PC-3 (cell line): ENCODE results near the gene CD8A. TPM values are rescaled to one million over a fixed set of nuclear protein-coding genes. Genes with fewer than 3 reads are reported as not detected.
"Not testable (repeated sequence)": the region's sequence is repeated elsewhere in the genome, so short reads cannot be mapped to it uniquely, and the experiment has no call there.

Source experiments
- ATAC-seq: fragments of 200-7000 bp; cut with Tn5 transposase; 2 replicates; pipeline ENCODE4 v1.9.1; 2020; ENCODE audit warnings: mild to moderate bottlenecking, moderate library complexity
- BruUV-seq: library from RNA; stranded (reverse); fragments of 400-500 nt; replicated peaks from 2 replicates; lab custom pipeline; 2021; lab: Mats Ljungman, UMichigan
- CTCF ChIA-PET: fragments of 300-600 bp; sonication (Branson Sonifier 250); formaldehyde crosslinking; loops from one replicate; lab custom pipeline; 2022; ENCODE audit warnings: antibody characterized with exemption; lab: Charles Lee
- POLR2A ChIA-PET: fragments of 300-600 bp; sonication (Branson Sonifier 250); formaldehyde crosslinking; loops from one replicate; lab custom pipeline; 2022; ENCODE audit warnings: antibody characterized with exemption; ENCODE audit not compliant: unreplicated experiment; lab: Charles Lee
- DNase-seq: peaks from one replicate; pipeline ENCODE4 v3.0.0-alpha.2; 2015
- H2AFZ ChIP-seq: fragments of 300-600 bp; sonication (generic); 2 replicates; pipeline ENCODE4 v1.6.0; 2016; ENCODE audit warnings: antibody characterized with exemption, low read length
- H3F3A ChIP-seq: fragments of 300-600 bp; sonication (generic); one replicate; pipeline ENCODE4 v1.6.0; 2017; ENCODE audit warnings: antibody characterized with exemption, low read length, control low read depth, mild to moderate bottlenecking; ENCODE audit not compliant: unreplicated experiment
- H3K27ac ChIP-seq: fragments of 300-600 bp; sonication (generic); 2 replicates; pipeline ENCODE4 v1.5.1; 2016; ENCODE audit warnings: mild to moderate bottlenecking, low read length
- H3K27me3 ChIP-seq: fragments of 300-600 bp; sonication (generic); 2 replicates; pipeline ENCODE4 v1.6.1; 2016; ENCODE audit warnings: low read length, mixed read lengths
- H3K36me3 ChIP-seq: fragments of 300-600 bp; sonication (generic); 2 replicates; pipeline ENCODE4 v1.6.1; 2016; ENCODE audit warnings: low read depth, mixed run types, low read length, mixed read lengths
- H3K4me1 ChIP-seq: fragments of 300-600 bp; sonication (generic); 2 replicates; pipeline ENCODE4 v1.5.1; 2016; ENCODE audit warnings: low read length; ENCODE audit not compliant: insufficient read depth
- H3K4me2 ChIP-seq: fragments of 300-600 bp; sonication (generic); 2 replicates; pipeline ENCODE4 v1.6.0; 2016; ENCODE audit warnings: low read length
- H3K4me3 ChIP-seq: fragments of 300-600 bp; sonication (generic); 2 replicates; pipeline ENCODE4 v1.5.1; 2016; ENCODE audit warnings: mild to moderate bottlenecking, low read length, mixed read lengths
- H3K79me2 ChIP-seq: fragments of 300-600 bp; sonication (generic); 2 replicates; pipeline ENCODE4 v1.6.1; 2017; ENCODE audit warnings: low read length, mixed read lengths
- H3K9ac ChIP-seq: fragments of 300-600 bp; sonication (generic); 2 replicates; pipeline ENCODE4 v1.6.0; 2016; ENCODE audit warnings: mild to moderate bottlenecking, low read length
- H3K9me2 ChIP-seq: fragments of 300-600 bp; sonication (generic); replicated peaks from 2 replicates; pipeline ENCODE4 v1.6.1; 2016; ENCODE audit warnings: mixed run types, low read length, mixed read lengths
- H3K9me3 ChIP-seq: fragments of 300-600 bp; sonication (generic); 2 replicates; pipeline ENCODE4 v1.6.1; 2016; ENCODE audit warnings: low read length, mixed read lengths
- H4K20me1 ChIP-seq: fragments of 300-600 bp; sonication (generic); 2 replicates; pipeline ENCODE4 v1.6.1; 2016; ENCODE audit warnings: low read length, mixed read lengths
- intact Hi-C: fragments of 100-400 bp; cut with micrococcal nuclease; formaldehyde crosslinking; loops from 2 replicates; pipeline ENCODE4 v1.9.0; 2023
- total RNA-seq: library from RNA; depleted of rRNA; stranded (reverse); fragments of >200 nt; gene quantifications from 2 replicates; pipeline ENCODE4 v1.2.3, GENCODE V29; 2014; rRNA removed

CD8A gene
- total RNA-seq, 1 experiment from 2014 or later, result 0.18 TPM

DNA sequence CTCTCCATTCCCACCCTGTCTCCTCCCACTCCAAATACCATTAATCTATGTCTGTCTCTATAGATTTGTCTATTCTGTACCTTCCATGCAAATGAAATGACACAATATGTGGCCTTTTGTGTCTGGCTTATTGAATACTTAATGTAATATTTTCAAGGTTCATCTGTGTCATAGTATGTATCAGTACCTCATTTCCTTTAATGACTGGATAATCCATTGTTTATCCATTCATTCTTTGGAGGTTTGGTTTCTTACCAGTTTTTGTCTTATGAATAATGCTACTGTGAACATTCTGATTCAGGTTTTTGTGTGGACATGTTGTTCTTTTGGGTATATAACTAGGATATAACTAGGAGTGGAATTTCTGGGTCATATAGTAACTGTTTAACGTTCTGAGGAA lies 55.8 kb downstream of the CD8A start:
- H3K9me2 ChIP-seq, H3K9ac ChIP-seq, H3K79me2 ChIP-seq, BruUV-seq, H3K4me2 ChIP-seq, ATAC-seq, intact Hi-C loops, CTCF ChIA-PET, H3K4me1 ChIP-seq, H3F3A ChIP-seq, DNase-seq, H3K27me3 ChIP-seq, H2AFZ ChIP-seq, H3K9me3 ChIP-seq, POLR2A ChIA-PET, H3K4me3 ChIP-seq, H3K36me3 ChIP-seq, H4K20me1 ChIP-seq, H3K27ac ChIP-seq: not testable (repeated sequence)

Other genes starting within 250 kb of the CD8A start
- 54.4 and 96.1 TPM in 2 replicates for gene CHMP3, start 227.5 kb downstream of the CD8A start, total RNA-seq
- gene RNF103, start 167.0 kb downstream of the CD8A start, total RNA-seq, result 10.4 and 12.3 TPM in 2 replicates
- gene RMND5A, start 70.6 kb downstream of the CD8A start, total RNA-seq, result 23.4 and 34.1 TPM in 2 replicates
- not detected in 2 replicates for gene CD8B, start 71.0 kb upstream of the CD8A start, total RNA-seq
- not detected in 2 replicates for gene RGPD1, start 151.2 kb upstream of the CD8A start, total RNA-seq
- gene PLGLB1, start 230.9 kb upstream of the CD8A start, total RNA-seq, result 0.62 and 2.9 TPM in 2 replicates